Measurements from ENCODE around the gene SMYD3. TPM values are rescaled to one million over a fixed set of nuclear protein-coding genes. Genes with fewer than 3 reads are reported as not detected.

Gene SMYD3
- total and polyA plus RNA-seq, 9 of the 15 experiments (the other 6 are each of a cell fraction or from before 2014, with no cell fraction given) = 128 to 440 (median 197) TPM

- no peak for TF ChIP-seq ZNF609 (CRISPR knock-in tag; IDR thresholded peaks at IDR 0.05; ENCODE audit: borderline replicate concordance)
- no peak for TF ChIP-seq NFATC3 (IDR thresholded peaks at IDR 0.05)
- no peak; the same call in 1 of the 2 replicates for TF ChIP-seq ZBTB9 (CRISPR knock-in tag; IDR thresholded peaks at IDR 0.05)
- TF ChIP-seq ZNF408 (CRISPR knock-in tag; IDR thresholded peaks at IDR 0.05; ENCODE audit: low read depth) = no peak
- no peak for TF ChIP-seq CCNT2 (IDR thresholded peaks at IDR 0.05; ENCODE audit: borderline replicate concordance, extremely low read depth, insufficient read length, low read depth, low read length)
- no peak for TF ChIP-seq NFXL1 (CRISPR knock-in tag; IDR thresholded peaks at IDR 0.05)
- TF ChIP-seq NR2C1 (IDR thresholded peaks at IDR 0.05) = no peak
- 0 out of 2 replicates have a peak, but pooled peaks have one; percentile 8 for TF ChIP-seq NR2C1 (tag; IDR thresholded peaks at IDR 0.05)
- no peak for TF ChIP-seq ZBTB43 (CRISPR knock-in tag; IDR thresholded peaks at IDR 0.05)
- no peak for TF ChIP-seq HNRNPUL1 (IDR thresholded peaks at IDR 0.05; ENCODE audit: low read length)
- no peak for TF ChIP-seq TAF1 (IDR thresholded peaks at IDR 0.05; ENCODE audit: control insufficient read depth, extremely low read depth, insufficient read depth, low read length, severe bottlenecking)
- no peak for TF ChIP-seq ATF2 (CRISPR knock-in tag; IDR thresholded peaks at IDR 0.05)
- TF ChIP-seq TAL1 (IDR thresholded peaks at IDR 0.05) = no peak
- TF ChIP-seq ZBTB7A (IDR thresholded peaks at IDR 0.05; ENCODE audit: borderline replicate concordance, control insufficient read depth, low read depth, low read length) = no peak
- no peak for TF ChIP-seq RNF2 (IDR thresholded peaks at IDR 0.05)
- no peak for TF ChIP-seq ARHGAP35 (IDR thresholded peaks at IDR 0.05; ENCODE audit: partially characterized antibody)
- TF ChIP-seq MYC (IDR thresholded peaks at IDR 0.05; ENCODE audit: low read depth, low read length) = peak; percentile 32; the same call in 1 of the 2 replicates
- no peak for TF ChIP-seq MYC (CRISPR knock-in tag; IDR thresholded peaks at IDR 0.05; ENCODE audit: borderline replicate concordance, low read depth)
- no peak for TF ChIP-seq DACH1 (IDR thresholded peaks at IDR 0.05; ENCODE audit: partially characterized antibody)
- TF ChIP-seq GTF2F1 (IDR thresholded peaks at IDR 0.05; ENCODE audit: low read depth, low read length) = no peak
- no peak for TF ChIP-seq GATAD2A (IDR thresholded peaks at IDR 0.05)
- no peak for TF ChIP-seq ZNF24 (IDR thresholded peaks at IDR 0.05)
Observed at GRCh38 chr1:246187834-246188372, 319.2 kb downstream of the SMYD3 start (continued).

Data from K562 (cell line).